ENCODE measurements around the gene WDCP.

WDCP gene

GRCh38 chr2:23993736-23994269 is 53.4 kb downstream of the WDCP start:
- DNase-seq (ENCODE audit: low spot score), result no peak

GRCh38 chr2:23992931-23993330 is 54.3 kb downstream of the WDCP start:
- DNase-seq (ENCODE audit: low spot score), result no peak

GRCh38 chr2:23988371-23988770 is 58.8 kb downstream of the WDCP start:
- DNase-seq (ENCODE audit: low spot score), result no peak

All from pons (tissue), 1 donor.